KOPT-K1 (cell line): Measurements from ENCODE around the gene ZNF618.
"Not testable (repeated sequence)": the region's sequence is repeated elsewhere in the genome, so short reads cannot be mapped to it uniquely, and the experiment has no call there.

Experiments used
- H3K27ac ChIP-seq: fragments of 200-600 bp; sonication (generic); 2 replicates; pipeline ENCODE4 v1.5.1; 2016; ENCODE audit warnings: antibody characterized with exemption, mild to moderate bottlenecking, low read depth, low read length; ENCODE audit not compliant: poor library complexity, severe bottlenecking
- H3K36me3 ChIP-seq: fragments of 200-600 bp; sonication (generic); 2 replicates; pipeline ENCODE4 v1.5.1; 2017; ENCODE audit warnings: antibody characterized with exemption, mild to moderate bottlenecking, low read length, moderate library complexity; ENCODE audit not compliant: insufficient read depth
- H3K9me3 ChIP-seq: fragments of 200-600 bp; sonication (generic); 2 replicates; pipeline ENCODE4 v1.5.1; 2017; ENCODE audit warnings: antibody characterized with exemption, low read length, mild to moderate bottlenecking; ENCODE audit not compliant: insufficient read depth, poor library complexity, severe bottlenecking

The ZNF618 gene

DNA sequence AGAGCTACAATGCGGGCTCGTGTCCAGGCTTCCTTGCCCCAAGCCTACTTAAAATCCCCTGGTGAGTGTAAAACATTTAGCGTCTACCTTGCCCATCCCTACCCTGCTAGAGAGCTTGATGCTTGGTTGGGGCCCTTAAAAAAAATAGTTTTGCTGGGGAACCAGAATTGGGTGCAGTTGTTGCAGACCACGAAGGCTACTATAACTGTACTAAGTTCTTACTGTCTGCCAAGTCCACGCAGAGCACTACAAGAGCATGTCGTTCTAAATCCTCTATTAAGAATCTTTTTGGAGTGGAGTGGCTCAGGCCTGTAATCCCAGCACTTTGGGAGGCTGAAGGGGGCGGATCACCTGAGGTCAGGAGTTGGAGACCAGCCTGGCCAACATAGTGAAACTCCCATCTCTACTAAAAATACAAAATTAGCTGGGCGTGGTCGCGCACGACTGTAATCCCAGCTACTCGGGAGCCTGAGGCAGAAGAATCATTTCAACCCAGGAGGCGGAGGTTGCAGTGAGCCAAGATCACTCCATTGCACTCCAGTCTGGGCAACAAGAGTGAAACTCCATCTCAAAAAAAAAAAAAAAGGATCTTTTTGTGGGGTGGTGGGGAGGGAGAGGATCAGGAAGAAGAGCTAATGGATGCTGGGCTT, 206.8 kb downstream of the ZNF618 start:
- not testable (repeated sequence) for H3K36me3 ChIP-seq, H3K9me3 ChIP-seq, H3K27ac ChIP-seq

DNA sequence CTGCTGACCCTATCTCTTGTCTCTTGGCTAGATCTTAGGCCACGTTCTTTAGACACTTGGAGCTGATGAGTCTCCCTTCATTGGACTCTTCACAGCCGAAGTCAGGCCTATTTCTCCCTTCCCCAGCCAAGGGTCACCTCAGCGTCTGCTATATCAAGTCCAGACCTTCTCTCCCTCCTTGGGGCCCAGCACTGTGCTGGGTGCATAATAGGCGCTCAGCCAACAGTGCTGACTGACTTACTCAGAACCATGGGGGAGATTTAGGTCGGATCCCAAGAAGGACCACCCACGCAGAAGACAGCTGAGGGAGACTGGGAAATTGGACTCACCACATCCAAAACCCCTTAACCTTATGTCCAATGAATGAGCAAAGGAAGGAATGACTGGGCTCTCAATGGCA, 207.6 kb downstream of the ZNF618 start:
- Histone ChIP-seq H3K9me3 (no peaks in the 10 kb centered on the region), H3K27ac (no peak overlapping the region), H3K36me3 (no peaks in the 10 kb centered on the region)

DNA sequence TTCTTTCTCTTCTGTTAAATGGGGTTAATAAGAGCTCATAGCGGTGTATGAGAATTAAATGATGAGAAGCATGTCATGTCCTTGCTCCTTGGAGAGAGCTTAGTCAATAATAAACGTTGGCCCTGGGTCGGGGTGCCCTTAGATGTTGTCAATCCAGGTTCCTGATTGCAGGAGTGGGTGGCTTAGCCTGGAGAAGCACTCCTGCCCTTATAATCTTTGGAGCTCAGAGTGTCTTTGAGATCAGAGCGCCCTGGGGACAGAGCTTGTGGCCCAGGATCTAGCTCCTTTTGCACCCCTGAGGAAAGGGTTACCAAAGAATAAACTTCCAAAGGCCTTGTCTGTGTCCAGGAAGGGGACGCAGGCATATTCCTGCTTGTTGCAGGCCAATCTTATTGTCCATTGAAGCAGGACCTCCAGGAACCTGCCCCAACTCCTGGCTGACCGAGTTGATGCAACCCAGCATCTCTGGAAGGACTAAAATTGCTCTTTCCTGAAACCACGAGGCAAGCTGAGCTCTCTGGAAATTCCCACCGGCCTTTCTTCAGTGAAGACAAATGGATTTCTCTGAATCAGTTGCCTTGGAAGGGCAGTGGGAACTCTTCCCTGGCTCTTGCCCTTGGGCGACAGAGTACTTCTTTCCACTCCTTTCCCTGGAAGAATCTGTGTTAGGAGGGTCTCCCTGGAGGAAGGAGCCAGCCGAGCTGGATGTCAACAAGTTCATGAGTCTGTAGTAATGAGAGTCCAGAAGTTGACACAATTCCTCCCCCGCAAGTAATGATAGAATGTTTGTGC, 208.4 kb downstream of the ZNF618 start:
- Histone ChIP-seq H3K36me3 (no peaks in the 10 kb centered on the region), H3K27ac (no peak overlapping the region), H3K9me3 (no peaks in the 10 kb centered on the region)

DNA sequence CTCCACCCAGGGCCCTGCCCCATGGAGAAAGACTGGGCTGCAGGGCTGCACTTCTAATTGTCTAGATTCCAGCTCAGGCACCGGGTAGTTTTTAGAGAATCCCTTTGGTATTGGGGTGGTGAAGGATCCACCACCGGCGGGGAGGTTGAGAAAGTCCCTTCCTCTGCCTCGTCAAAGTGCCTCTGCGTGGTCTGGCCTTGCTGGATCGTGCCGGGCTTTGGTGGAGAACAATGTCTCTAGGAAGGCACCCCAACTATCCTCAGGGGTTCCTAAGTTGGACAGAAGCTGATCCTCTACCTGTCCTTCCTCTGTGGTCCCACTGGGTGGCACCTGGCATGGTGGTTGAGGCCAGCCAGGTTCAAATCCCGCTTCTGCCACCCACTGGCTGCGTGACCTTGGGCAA, 209.3 kb downstream of the ZNF618 start:
- Histone ChIP-seq H3K9me3 (no peaks in the 10 kb centered on the region), H3K36me3 (no peaks in the 10 kb centered on the region), H3K27ac (no peak overlapping the region)

DNA sequence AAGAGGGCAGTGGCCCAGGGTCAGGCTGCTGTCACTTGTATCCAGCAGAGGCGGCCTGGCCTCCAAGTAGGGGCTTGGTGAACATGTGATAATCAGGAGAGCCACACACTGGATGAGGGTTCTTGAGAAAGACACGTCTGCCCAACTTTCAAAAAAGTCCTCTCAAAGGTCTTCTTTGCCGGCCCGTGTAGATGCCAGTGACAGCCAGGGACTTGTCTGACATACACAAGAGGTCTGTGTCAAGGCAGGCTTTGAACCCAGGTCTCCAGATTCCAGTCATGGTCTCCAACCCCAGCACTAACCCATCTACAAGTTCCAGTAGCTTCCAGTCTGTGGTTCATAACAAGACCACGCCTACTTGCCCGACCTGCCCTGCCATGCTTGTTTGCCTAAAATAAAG, 209.9 kb downstream of the ZNF618 start:
- Histone ChIP-seq H3K9me3 (no peaks in the 10 kb centered on the region), H3K27ac (no peak overlapping the region), H3K36me3 (no peaks in the 10 kb centered on the region)

DNA sequence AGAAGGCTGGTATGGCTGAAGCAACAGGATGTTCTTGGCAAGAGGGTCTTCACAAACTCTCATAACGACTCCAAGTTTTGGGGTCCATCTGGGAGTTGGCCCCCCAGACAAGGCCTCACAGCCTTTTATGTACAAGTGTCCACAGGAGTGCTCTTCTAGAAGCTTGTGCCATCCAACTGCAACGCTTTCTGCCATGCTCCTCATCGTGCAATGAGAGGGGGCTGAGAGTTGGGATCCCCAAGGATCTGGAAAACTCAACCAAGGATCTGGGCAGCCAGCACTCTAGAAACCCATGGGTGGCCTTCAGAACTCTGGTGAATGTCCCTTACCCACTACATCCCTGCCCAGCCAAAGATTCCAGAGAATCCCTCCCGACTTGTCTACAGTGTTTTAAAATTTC, 210.5 kb downstream of the ZNF618 start:
- no peaks in the 10 kb centered on the region for H3K36me3 ChIP-seq
- H3K27ac ChIP-seq = no peak overlapping the region
- no peaks in the 10 kb centered on the region for H3K9me3 ChIP-seq

DNA sequence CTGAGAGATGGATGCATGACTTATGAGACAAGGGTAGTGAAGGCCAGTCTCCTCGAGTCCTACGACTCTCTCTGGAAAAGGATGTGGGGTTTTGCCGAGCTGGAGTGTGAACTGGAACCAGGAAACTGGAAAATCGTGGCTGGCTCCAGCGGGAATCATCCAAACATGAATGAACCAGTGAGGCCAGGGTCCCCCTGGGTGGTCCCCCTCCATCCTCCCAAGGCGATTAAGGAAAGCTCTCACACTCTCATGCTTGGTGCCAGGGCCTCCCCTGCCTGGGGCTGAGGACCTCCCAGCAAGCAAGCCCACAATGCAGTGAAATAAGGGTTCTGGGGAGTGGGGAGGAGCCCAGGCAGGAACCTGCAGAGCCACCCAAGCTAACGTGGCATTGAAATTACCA, 211.6 kb downstream of the ZNF618 start:
- H3K9me3 ChIP-seq = no peaks in the 10 kb centered on the region
- H3K27ac ChIP-seq = no peak overlapping the region
- H3K36me3 ChIP-seq = no peaks in the 10 kb centered on the region

DNA sequence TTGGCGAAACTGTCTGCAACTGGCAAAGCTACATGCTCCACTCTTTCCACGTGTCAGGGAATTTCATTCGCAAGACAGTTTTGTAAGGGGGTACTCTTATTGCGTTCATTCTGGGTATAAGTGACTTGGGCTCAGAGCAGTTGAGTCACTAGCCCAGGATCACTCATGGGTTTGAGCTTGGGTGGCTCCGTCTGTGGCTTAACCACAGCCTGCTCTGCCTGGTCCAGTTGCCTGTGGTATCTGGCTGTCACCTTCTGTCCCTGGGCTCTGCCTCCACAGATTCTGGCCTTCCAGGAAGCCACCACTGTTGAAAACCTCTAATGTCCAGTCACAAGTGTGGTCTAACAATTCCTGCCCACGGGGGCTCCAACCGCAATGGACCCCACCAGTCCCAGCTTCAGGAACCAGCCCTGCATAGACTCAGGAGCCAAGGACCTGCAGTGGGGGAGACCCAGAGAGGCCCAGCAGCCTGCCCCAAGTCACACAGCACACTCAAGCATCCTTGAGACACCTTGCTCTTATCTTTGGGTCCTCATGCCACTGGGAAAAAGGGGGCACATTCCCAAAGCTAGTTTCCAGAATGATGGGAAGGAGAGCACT, 212.6 kb downstream of the ZNF618 start:
- no peaks in the 10 kb centered on the region for H3K36me3 ChIP-seq

DNA sequence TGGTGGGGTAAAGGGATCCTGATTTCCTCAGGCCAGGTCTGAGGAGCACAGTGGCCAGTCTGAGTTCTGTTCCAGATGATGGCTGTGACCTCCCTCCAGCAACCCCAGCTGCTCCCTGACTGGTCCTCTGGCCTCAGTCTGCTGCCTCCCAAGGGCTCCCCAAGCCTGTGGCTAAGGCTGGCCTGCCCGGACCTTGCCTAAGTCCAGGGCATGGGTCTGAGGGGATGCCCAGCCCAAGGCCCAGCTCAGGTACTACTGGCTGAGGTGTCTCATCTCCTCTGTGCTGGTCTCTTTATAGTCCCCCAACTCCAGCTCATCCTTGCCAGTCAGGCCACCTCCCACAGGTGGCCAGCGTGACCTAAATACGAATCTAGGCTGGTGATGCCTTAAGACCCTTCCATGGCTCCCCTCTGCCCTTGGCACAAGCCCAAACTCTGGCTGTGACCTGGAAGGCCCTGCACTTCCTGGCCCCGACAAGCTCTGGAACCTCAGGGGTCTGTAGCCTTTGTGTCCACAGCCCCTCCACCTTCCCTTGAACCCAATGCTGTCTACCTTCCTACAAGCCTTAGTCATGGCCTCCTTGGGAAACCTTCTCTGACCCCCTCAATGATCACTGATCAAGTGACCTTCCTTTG, 213.2 kb downstream of the ZNF618 start:
- no peaks in the 10 kb centered on the region for H3K9me3 ChIP-seq
- no peak overlapping the region for H3K27ac ChIP-seq
- H3K36me3 ChIP-seq = no peaks in the 10 kb centered on the region

More for the DNA sequence above, 212.6 kb downstream of the ZNF618 start:
- H3K27ac ChIP-seq = no peak overlapping the region
- no peaks in the 10 kb centered on the region for H3K9me3 ChIP-seq

DNA sequence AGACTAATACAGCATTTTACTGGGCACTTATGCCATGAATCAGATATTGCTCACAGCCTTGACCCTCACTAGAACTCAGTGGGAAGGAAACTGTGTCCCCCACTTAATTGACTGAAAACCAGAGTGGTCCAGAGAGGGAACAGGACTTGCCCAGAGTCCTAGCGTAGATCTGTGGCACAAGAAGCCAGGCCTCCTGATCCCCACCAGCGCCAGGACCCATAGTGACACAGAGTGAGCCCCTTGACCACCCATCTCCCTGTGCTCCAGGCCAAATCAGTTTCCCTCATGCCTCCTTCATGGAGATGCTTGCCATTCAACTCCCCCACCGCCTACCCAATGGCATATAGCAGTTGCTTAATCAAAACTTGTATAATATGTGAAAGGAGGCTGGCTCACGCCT, 214.7 kb downstream of the ZNF618 start:
- H3K9me3 ChIP-seq = no peaks in the 10 kb centered on the region
- no peaks in the 10 kb centered on the region for H3K36me3 ChIP-seq
- H3K27ac ChIP-seq = no peak overlapping the region

DNA sequence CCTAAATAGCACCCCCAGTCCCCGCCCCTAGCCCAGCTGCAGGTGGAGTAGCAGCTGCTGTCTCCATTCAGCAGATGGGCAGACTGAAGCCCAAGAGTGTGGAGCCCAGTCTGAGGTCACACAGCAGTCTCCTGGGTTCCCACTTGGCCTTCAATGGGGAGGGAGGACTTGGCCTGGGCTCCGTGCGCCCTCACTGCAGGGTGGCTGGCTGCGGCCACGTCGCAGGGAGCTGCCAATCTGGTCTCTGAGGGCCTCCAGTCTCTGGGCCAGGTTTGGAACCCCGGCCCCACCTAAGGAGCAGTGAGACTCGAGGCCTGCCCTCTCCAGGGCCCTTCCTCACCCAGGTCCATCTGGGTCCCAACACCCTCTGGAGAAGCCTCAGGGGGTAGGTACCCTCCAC, 215.6 kb downstream of the ZNF618 start:
- Histone ChIP-seq H3K9me3 (no peaks in the 10 kb centered on the region), H3K27ac (no peak overlapping the region), H3K36me3 (no peaks in the 10 kb centered on the region)

DNA sequence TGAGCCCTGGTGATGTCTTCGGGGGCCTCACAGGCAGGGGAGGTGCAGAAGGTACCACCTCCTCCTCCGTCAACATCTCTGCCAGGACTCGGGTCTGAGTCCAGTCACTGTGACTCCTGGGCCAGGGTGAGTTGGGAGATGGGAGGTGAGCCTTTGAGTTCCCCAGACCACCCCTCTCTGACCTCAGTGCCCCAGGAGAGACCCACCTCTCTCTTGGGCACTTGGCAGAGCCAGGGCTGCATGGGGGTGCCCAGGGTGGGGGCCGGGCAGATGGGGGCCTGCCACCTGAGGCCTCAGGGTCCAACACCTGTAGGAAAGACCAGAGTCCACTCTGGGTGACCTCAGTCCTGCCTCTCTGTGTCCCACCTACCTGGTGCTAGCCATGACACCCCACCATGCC, 216.2 kb downstream of the ZNF618 start:
- H3K36me3 ChIP-seq = no peaks in the 10 kb centered on the region
- H3K27ac ChIP-seq = no peak overlapping the region
- H3K9me3 ChIP-seq = no peaks in the 10 kb centered on the region

DNA sequence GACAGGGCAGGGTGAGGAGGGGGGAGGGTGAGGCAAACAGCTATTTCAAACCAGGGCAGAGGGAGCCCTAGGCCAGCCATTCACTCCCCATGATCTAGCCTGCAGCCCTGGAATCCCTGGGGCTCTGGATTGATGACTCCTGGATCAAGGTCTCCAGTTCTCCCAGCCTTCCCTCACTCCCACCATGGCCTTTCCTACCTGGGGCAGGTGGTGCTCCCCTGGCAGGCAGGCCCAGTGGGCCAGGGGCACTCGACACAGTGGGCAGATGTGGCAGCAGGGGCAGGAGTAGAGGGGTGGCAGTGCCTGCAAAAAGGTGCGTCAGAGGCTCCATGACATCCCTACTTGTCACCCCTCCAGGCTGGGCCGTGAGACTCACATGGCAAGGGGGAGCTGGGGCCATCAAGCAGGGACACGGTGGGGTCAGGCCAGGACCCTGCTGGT, 216.9 kb downstream of the ZNF618 start:
- H3K27ac ChIP-seq = no peak overlapping the region
- no peaks in the 10 kb centered on the region for H3K9me3 ChIP-seq
- no peaks in the 10 kb centered on the region for H3K36me3 ChIP-seq

DNA sequence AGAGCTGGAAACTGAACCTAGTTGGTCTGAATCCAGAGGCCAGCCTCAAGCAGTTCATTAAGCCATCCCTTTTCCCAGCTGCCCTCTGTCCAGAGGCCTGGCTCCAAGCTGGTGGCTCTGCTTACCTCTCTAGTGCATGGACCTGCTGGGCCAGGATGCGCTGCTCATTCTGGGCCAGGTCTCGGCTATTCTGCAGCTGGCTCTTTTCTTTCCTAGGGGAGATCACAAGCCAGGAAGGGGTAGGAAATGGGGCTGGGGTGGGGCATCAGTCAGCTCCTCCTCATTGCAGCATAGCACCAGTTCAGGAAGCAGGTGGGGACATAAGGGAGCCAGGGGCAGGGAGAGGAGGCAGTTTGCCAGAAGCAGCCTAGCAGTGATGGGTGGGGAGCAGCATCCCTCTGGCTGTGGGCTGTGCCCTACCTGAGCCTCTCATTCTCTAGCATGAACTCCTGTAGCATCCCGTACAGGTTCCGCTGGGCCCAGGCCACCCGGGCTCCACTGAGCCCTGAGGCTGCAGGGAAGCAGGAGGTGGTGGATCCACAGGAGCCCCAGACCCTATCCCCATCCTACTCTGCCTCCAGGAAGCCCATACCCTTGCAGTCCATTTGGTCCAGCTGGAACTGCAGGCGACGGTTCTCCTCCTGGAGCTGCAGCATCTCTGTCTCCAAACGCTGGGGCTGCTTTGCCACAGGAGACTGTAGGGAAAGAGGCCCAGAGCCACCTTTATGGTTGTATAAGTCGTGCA, 217.8 kb downstream of the ZNF618 start:
- Histone ChIP-seq H3K9me3 (no peaks in the 10 kb centered on the region), H3K36me3 (no peaks in the 10 kb centered on the region), H3K27ac (no peak overlapping the region)

DNA sequence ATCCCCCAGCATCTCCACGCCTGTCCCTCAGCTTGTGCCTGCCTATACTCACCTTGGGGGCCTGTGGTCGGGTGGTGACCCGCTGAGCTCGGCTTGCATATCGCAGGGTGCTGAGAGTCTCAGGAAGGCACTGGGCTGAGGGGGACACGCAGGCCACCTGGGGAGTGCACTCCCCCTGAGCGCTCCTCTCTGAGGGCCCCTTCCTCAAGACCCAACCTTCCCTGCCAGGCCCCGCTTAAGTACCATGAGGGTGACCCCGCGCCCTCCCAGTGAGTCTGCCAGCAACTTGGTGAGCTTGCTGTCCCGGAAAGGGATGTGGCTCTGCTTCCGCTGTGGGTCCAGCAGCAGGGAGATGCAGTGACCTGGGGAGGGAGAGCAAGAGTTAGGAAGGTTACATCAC, 218.9 kb downstream of the ZNF618 start:
- H3K27ac ChIP-seq = no peak overlapping the region

More for the DNA sequence above, 218.9 kb downstream of the ZNF618 start:
- H3K36me3 ChIP-seq = no peaks in the 10 kb centered on the region
- H3K9me3 ChIP-seq = no peaks in the 10 kb centered on the region
